Measurements from ENCODE around the gene COL4A1.

The COL4A1 gene

DNA sequence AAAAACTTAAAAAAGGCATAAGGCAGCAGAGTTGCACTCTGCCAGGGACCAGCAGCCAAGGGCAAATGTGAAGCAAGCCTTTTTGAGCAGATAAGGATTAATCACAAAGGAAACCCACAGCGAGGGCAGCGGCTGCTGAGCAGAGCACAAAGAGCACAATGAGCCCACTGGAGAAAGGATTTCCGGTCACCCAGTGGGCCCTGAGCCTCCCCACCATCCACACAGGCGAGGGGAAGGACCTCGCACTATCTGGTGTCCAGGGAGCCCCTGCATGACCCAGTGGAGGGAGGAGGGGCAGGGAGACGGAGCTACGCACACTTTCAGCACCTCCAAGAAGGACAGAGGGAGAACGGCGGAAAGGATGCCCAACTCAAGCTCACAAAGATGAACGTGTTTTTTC, 40.0 kb downstream of the COL4A1 start:
- Histone ChIP-seq H3K9me3 (ENCODE audit: control insufficient read depth, insufficient read depth, low read length) (no peaks in the 10 kb centered on the region), H3K4me1 (ENCODE audit: insufficient read depth, low read length) (peaks cover 27% of the 10 kb centered on the region), H3K9ac (ENCODE audit: low read depth, low read length) (no peak overlapping the region), H3K36me3 (ENCODE audit: insufficient read depth, low read length) (no peaks in the 10 kb centered on the region)

DNA sequence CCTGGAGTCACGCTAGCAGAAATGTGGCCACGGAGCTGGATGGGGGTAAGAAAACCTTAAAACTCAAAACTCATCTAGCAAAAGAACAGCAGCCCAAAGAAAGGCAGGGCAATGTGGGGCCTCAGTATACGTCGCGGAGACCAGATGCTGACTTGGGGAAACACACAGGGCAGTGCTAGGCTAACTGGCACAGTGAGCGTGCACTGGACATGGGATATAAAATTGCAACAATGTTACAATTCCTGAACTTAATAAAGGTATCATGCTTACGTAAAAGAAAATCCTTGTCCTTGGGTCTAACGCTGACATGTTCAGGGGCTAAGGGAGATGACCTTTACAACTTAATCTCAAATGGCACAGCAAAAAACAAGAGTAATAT, 40.5 kb downstream of the COL4A1 start:
- H3K4me1 ChIP-seq (ENCODE audit: insufficient read depth, low read length), result peaks cover 29% of the 10 kb centered on the region
- H3K9ac ChIP-seq (ENCODE audit: low read depth, low read length), result no peak overlapping the region
- H3K36me3 ChIP-seq (ENCODE audit: insufficient read depth, low read length), result no peaks in the 10 kb centered on the region
- no peaks in the 10 kb centered on the region for H3K9me3 ChIP-seq (ENCODE audit: control insufficient read depth, insufficient read depth, low read length)

GRCh38 chr13:110265682-110266430, 41.1 kb downstream of the COL4A1 start:
- H3K9me3 ChIP-seq (ENCODE audit: control insufficient read depth, insufficient read depth, low read length), result no peaks in the 10 kb centered on the region
- H3K4me1 ChIP-seq (ENCODE audit: insufficient read depth, low read length), result peaks cover 29% of the 10 kb centered on the region
- no peak overlapping the region for H3K9ac ChIP-seq (ENCODE audit: low read depth, low read length)
- no peaks in the 10 kb centered on the region for H3K36me3 ChIP-seq (ENCODE audit: insufficient read depth, low read length)

DNA sequence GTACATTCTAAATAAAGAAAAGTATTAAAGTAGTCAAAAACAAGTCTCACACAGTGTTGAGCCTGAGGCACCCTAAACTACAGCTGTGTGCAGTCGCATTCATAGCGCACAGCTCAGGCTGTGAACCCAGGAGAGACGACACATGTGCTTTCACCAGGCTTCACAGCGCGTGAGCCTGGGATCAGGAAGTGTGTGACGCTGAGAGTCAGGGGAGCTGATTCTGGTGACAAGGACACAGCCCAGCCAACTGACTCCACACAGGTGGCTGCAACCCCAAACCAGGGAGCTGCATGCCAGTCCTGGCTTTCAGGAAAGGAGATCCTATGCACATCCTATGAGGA, 41.6 kb downstream of the COL4A1 start:
- H3K9me3 ChIP-seq (ENCODE audit: control insufficient read depth, insufficient read depth, low read length), result no peaks in the 10 kb centered on the region
- H3K36me3 ChIP-seq (ENCODE audit: insufficient read depth, low read length), result no peaks in the 10 kb centered on the region
- no peak overlapping the region for H3K9ac ChIP-seq (ENCODE audit: low read depth, low read length)
- peaks cover 29% of the 10 kb centered on the region for H3K4me1 ChIP-seq (ENCODE audit: insufficient read depth, low read length)

DNA sequence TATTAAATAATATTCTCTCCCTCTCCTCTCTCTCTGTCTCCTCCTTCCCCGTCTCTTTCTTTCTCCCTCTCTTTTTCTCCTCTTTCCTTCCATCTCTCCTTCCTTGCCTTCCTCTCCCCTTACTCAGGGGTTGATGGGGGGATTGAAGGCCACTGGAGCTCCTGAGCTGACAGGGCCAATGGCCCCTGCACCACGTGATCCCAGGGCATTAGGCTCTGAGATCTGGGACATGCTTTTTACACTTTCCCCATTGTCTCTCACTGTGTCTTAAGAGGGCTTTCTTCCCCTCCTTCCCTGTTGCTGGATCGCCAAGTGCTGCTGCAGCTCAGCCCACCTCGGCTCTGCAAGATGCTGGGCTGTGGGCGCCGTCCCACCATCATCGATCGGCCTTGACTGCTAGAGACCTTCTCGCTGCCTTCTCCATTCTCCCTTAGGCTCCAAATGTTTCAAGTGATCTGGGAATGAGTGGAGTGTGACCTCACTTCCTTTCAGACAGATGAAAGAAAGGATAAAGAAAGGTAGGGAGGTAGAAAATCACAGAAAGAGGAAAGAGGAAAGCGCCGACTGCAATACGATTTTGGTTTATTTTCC, 42.2 kb downstream of the COL4A1 start:
- no peaks in the 10 kb centered on the region for H3K9me3 ChIP-seq (ENCODE audit: control insufficient read depth, insufficient read depth, low read length)
- no peak overlapping the region for H3K9ac ChIP-seq (ENCODE audit: low read depth, low read length)
- peaks cover 29% of the 10 kb centered on the region for H3K4me1 ChIP-seq (ENCODE audit: insufficient read depth, low read length)
- no peaks in the 10 kb centered on the region for H3K36me3 ChIP-seq (ENCODE audit: insufficient read depth, low read length)

- Histone ChIP-seq H3K9ac (ENCODE audit: low read depth, low read length) (no peak overlapping the region), H3K4me1 (ENCODE audit: insufficient read depth, low read length) (peaks cover 29% of the 10 kb centered on the region), H3K36me3 (ENCODE audit: insufficient read depth, low read length) (no peaks in the 10 kb centered on the region), H3K9me3 (ENCODE audit: control insufficient read depth, insufficient read depth, low read length) (no peaks in the 10 kb centered on the region)
Observed at GRCh38 chr13:110263888-110264287, 43.1 kb downstream of the COL4A1 start.

DNA sequence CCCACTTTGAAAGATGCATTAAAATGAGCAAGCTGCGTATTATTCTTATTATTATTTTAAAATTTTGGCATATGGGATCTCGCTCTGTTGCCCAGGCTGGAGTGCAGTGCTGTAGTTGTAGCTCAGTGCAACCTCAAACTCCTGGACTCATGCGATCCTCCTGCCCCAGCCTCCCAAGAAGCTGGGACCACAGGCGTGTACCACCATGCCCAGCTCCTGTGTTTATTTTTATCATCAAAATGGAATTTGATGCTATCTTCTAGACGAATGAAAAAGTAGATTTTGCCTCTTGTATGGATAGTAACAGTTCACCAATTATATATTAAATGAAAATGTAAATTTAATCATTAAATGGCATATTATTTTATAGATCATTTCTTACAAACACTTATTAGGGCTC, 43.6 kb downstream of the COL4A1 start:
- Histone ChIP-seq H3K9ac (ENCODE audit: low read depth, low read length) (no peak overlapping the region), H3K9me3 (ENCODE audit: control insufficient read depth, insufficient read depth, low read length) (no peaks in the 10 kb centered on the region), H3K36me3 (ENCODE audit: insufficient read depth, low read length) (no peaks in the 10 kb centered on the region), H3K4me1 (ENCODE audit: insufficient read depth, low read length) (peaks cover 29% of the 10 kb centered on the region)

DNA sequence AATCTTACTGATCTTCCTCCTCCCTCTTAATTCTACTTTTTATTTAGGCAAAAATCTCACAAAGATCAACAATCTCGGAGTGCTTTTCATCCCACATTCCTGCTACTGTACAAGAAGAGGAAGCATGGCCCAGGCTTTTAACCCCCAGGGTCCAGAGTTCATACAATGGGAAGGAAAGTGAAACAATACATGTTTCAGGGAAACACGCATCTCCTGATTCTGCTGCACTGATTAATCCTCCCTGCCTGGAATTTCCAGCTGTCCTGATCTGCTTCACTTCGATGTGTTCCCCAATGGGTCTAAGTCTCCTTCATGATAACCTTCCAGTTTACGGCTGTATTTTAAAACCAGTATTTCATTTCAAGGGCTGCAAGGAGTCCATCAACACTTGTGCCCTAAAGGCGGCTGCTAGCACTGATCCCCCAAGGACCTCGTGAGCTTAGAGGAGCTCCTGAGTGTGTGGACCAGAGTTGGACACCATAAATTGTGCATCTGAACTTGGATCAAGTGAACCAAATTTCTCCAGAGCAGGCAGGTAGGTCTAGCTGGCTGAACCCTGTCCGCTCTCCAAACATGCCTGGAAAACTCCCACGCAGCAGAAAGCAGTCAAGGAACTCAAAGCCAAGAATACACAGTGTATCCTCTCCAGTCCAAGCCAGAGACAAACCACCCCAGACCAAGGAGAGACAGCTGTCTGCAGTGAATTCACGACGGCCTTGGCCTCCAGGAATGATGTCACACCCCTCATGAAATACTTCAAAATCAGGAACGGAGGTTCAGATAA, 44.3 kb downstream of the COL4A1 start:
- Histone ChIP-seq H3K9ac (ENCODE audit: low read depth, low read length) (no peak overlapping the region), H3K4me1 (ENCODE audit: insufficient read depth, low read length) (peaks cover 29% of the 10 kb centered on the region), H3K36me3 (ENCODE audit: insufficient read depth, low read length) (no peaks in the 10 kb centered on the region), H3K9me3 (ENCODE audit: control insufficient read depth, insufficient read depth, low read length) (no peaks in the 10 kb centered on the region)

GRCh38 chr13:110262082-110262436, 44.9 kb downstream of the COL4A1 start:
- Histone ChIP-seq H3K9me3 (ENCODE audit: control insufficient read depth, insufficient read depth, low read length) (no peaks in the 10 kb centered on the region), H3K9ac (ENCODE audit: low read depth, low read length) (no peak overlapping the region), H3K36me3 (ENCODE audit: insufficient read depth, low read length) (no peaks in the 10 kb centered on the region), H3K4me1 (ENCODE audit: insufficient read depth, low read length) (peaks cover 28% of the 10 kb centered on the region)

DNA sequence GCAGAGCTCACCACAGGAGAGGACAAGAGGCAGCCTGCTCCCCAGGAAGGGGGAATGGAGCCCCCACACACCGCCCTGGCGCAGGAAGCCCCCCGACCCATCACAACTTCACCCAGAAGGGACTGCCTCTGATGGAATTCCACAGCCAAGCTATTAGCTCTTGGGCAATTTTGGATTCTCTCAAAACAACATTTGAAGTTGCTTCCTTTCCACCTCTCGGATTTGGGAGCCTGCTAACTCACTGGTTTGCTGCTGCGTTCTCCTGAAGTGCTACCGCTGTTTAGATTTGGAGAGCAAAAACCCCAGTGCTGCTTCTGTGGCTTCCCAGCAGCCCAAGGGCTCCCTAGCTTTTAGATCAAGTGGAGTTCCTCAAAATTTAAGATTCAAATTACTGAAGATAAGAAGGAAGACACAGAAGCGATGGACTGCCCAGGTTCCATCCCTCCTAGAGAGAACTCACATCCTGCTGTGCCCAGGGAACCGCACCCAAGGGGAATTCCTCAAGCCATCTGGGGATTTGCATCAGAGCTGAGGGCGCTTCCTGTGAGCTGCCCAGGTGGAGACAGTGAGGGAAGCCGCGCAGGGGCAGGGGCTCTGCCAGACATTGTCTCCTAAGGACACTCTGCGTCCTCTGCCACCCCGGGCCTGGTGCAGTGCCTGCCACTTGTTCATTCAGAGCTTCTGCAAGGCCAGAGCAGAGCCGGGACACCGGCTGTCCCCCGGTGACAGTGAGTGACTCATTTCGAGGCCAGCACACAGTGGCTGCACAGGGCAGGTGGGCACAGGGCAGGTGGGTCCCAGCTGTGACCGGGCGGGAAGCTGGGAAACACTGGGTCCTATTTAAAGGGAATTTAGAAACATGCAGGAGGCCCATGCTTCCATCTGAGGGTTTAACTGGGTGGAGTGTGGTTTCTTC, 45.5 kb downstream of the COL4A1 start:
- no peaks in the 10 kb centered on the region for H3K36me3 ChIP-seq (ENCODE audit: insufficient read depth, low read length)
- H3K4me1 ChIP-seq (ENCODE audit: insufficient read depth, low read length), result peaks cover 22% of the 10 kb centered on the region
- H3K9ac ChIP-seq (ENCODE audit: low read depth, low read length), result no peak overlapping the region
- H3K9me3 ChIP-seq (ENCODE audit: control insufficient read depth, insufficient read depth, low read length), result no peaks in the 10 kb centered on the region

GRCh38 chr13:110259651-110260050, 47.3 kb downstream of the COL4A1 start:
- Histone ChIP-seq H3K4me1 (ENCODE audit: insufficient read depth, low read length) (peaks cover 15% of the 10 kb centered on the region), H3K9ac (ENCODE audit: low read depth, low read length) (no peak overlapping the region), H3K36me3 (ENCODE audit: insufficient read depth, low read length) (no peaks in the 10 kb centered on the region), H3K9me3 (ENCODE audit: control insufficient read depth, insufficient read depth, low read length) (no peaks in the 10 kb centered on the region)

- Histone ChIP-seq H3K9ac (ENCODE audit: low read depth, low read length) (no peak overlapping the region), H3K4me1 (ENCODE audit: insufficient read depth, low read length) (peaks cover 9% of the 10 kb centered on the region; the same call in 1 of the 2 replicates), H3K36me3 (ENCODE audit: insufficient read depth, low read length) (no peaks in the 10 kb centered on the region), H3K9me3 (ENCODE audit: control insufficient read depth, insufficient read depth, low read length) (no peaks in the 10 kb centered on the region)
Observed at GRCh38 chr13:110258876-110259631, 47.9 kb downstream of the COL4A1 start.

DNA sequence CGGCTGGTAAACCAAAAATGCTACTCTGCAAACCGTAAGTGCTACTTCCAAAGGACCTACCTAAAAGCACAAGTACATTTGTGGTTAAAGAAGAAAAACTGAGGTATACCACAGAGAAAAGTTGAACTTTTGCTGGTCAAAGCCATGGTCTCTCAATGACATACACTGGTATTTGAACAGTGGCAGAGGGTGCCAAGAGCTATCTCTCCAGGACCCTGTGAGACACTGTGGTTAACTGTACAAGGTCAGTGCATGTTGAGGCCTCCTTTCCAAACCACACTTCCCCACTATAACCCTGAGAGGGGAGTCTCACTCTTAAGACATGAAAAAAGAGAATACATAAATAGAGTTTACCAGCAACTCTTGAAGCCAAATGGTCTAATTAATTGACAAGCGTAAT, 49.5 kb downstream of the COL4A1 start:
- peaks cover 7% of the 10 kb centered on the region; the same call in 1 of the 2 replicates for H3K4me1 ChIP-seq (ENCODE audit: insufficient read depth, low read length)
- H3K9me3 ChIP-seq (ENCODE audit: control insufficient read depth, insufficient read depth, low read length), result no peaks in the 10 kb centered on the region
- H3K36me3 ChIP-seq (ENCODE audit: insufficient read depth, low read length), result no peaks in the 10 kb centered on the region
- H3K9ac ChIP-seq (ENCODE audit: low read depth, low read length), result no peak overlapping the region
